Fibroblast of lung (primary cell): Measurements from ENCODE around the gene DTD1.

Source experiments
- CTCF ChIP-seq, 2 donors: IDR thresholded peaks in 1 of 2; conservative IDR thresholded peaks in 1 of 2; 1 replicate in 1 of 2; 2 replicates in 1 of 2; pipeline ENCODE4 v1.5.1; 2011 to 2012; ENCODE audit warnings: low read length in 2 of 2, control low read depth in 1 of 2, inconsistent platforms in 1 of 2, low read depth in 1 of 2, mild to moderate bottlenecking in 1 of 2
- EZH2 ChIP-seq: IDR thresholded peaks from 2 replicates; pipeline ENCODE4 v1.5.1; 2012; ENCODE audit warnings: low read length, control low read depth, mild to moderate bottlenecking; ENCODE audit errors: missing control alignments

GRCh38 chr20:18767676-18768075 is 179.8 kb downstream of the DTD1 start:
- TF ChIP-seq CTCF (conservative IDR thresholded peaks at IDR 0.05 in 1 of 2, IDR thresholded peaks at IDR 0.05 in 1 of 2; ENCODE audit: low read depth in 1 of 2, low read length in 2 of 2) (no peak), EZH2 (no peak)
